Endothelial cell of umbilical vein (primary cell): ENCODE data around the gene MMS19. TPM values are rescaled to one million over a fixed set of nuclear protein-coding genes. Genes with fewer than 3 reads are reported as not detected.

ENCODE experiments used
- BruUV-seq: library from RNA; stranded (reverse); fragments of 400-500 nt; replicated peaks from 2 replicates; lab custom pipeline; 2021; lab: Mats Ljungman, UMichigan
- CTCF ChIA-PET: fragments of 300-600, 350-600 bp; sonication (Branson Sonifier 250); formaldehyde crosslinking; loops from one replicate; lab custom pipeline; 2021; ENCODE audit warnings: antibody characterized with exemption, inconsistent platforms; lab: Charles Lee
- POLR2A ChIA-PET: fragments of 300-600, 350-600 bp; sonication (Branson Sonifier 250); formaldehyde crosslinking; loops from one replicate; lab custom pipeline; 2021; ENCODE audit warnings: antibody characterized with exemption, inconsistent platforms; lab: Charles Lee
- DNase-seq: peaks from one replicate; pipeline ENCODE4 v3.0.0-alpha.2; 2011; ENCODE audit warnings: low read depth, low spot score
- FAIRE-seq: peaks from 2 replicates; lab custom pipeline; 2011; peaks lifted over from hg19 to GRCh38; lab: Jason Lieb, UNC
- H2AFZ ChIP-seq: 2 replicates; pipeline ENCODE4 v1.6.0; 2012; ENCODE audit warnings: low read depth, low read length, control low read depth, inconsistent platforms
- H3K27ac ChIP-seq: 2 replicates; pipeline ENCODE4 v1.5.1; 2011; ENCODE audit warnings: low read depth, mild to moderate bottlenecking, control low read depth, low read length, moderate library complexity; ENCODE audit not compliant: insufficient read depth
- H3K27me3 ChIP-seq, 2 experiments: 2 replicates each; pipeline versions ENCODE4 v1.6.0 to v1.6.1; 2011; ENCODE audit warnings: low read length in 2 of 2, mixed read lengths in 1 of 2; ENCODE audit not compliant: control insufficient read depth in 2 of 2, insufficient read depth in 2 of 2
- H3K36me3 ChIP-seq, 2 experiments: 2 replicates in 1 of 2; 3 replicates in 1 of 2; pipeline ENCODE4 v1.5.1; 2011; ENCODE audit warnings: low read length in 2 of 2, mild to moderate bottlenecking in 1 of 2, moderate library complexity in 1 of 2; ENCODE audit not compliant: control insufficient read depth in 2 of 2, insufficient read depth in 2 of 2; ENCODE audit errors: extremely low read depth in 1 of 2
- H3K4me1 ChIP-seq: 3 replicates; pipeline ENCODE4 v1.5.1; 2011; ENCODE audit warnings: mild to moderate bottlenecking, low read length; ENCODE audit not compliant: control insufficient read depth, insufficient read depth; ENCODE audit errors: extremely low read depth
- H3K4me2 ChIP-seq: 2 replicates; pipeline ENCODE4 v1.6.1; 2011; ENCODE audit warnings: low read length, control low read depth, mixed read lengths; ENCODE audit not compliant: insufficient read depth
- H3K4me3 ChIP-seq, 3 experiments: fragments of 200-600 bp in 1 of 3; sonication (generic), shearing (Covaris generic) in 1 of 3; replicated peaks in 1 of 3; 2 replicates each; pipeline ENCODE4 v1.5.1; 2011 to 2016; ENCODE audit warnings: control low read depth in 3 of 3, low read length in 3 of 3, mild to moderate bottlenecking in 2 of 3, inconsistent platforms in 1 of 3, low read depth in 1 of 3, moderate library complexity in 1 of 3; ENCODE audit not compliant: insufficient read depth in 1 of 3
- H3K79me2 ChIP-seq: 2 replicates; pipeline ENCODE4 v1.6.0; 2012; ENCODE audit warnings: low read length, inconsistent platforms; ENCODE audit not compliant: control insufficient read depth, insufficient read depth
- H3K9ac ChIP-seq: replicated peaks from 2 replicates; pipeline ENCODE3; 2011; ENCODE audit warnings: low read length, control low read depth; ENCODE audit not compliant: insufficient read depth; ENCODE audit errors: extremely low read depth
- H3K9me1 ChIP-seq: replicated peaks from 3 replicates; pipeline ENCODE4 v1.6.0; 2011; ENCODE audit warnings: mild to moderate bottlenecking, low read length; ENCODE audit not compliant: control insufficient read depth, insufficient read depth; ENCODE audit errors: extremely low read depth
- H3K9me3 ChIP-seq: replicated peaks from 2 replicates; pipeline ENCODE4 v1.5.1; 2012; ENCODE audit warnings: low read length, inconsistent platforms; ENCODE audit not compliant: control insufficient read depth, insufficient read depth
- H4K20me1 ChIP-seq: replicated peaks from 2 replicates; pipeline ENCODE3; 2011; ENCODE audit warnings: mild to moderate bottlenecking, low read length; ENCODE audit not compliant: control insufficient read depth, insufficient read depth; ENCODE audit errors: extremely low read depth
- EZH2 ChIP-seq: IDR thresholded peaks from 2 replicates; pipeline ENCODE4 v1.6.1; 2012; ENCODE audit warnings: borderline replicate concordance, low read depth, mild to moderate bottlenecking, moderate library complexity, low read length, inconsistent platforms; ENCODE audit not compliant: severe bottlenecking
- FOS ChIP-seq: IDR thresholded peaks from 2 replicates; pipeline ENCODE4 v1.6.1; 2011; ENCODE audit warnings: mild to moderate bottlenecking, low read length, moderate library complexity, borderline replicate concordance; ENCODE audit not compliant: insufficient read depth
- GATA2 ChIP-seq: IDR thresholded peaks from 2 replicates; pipeline ENCODE4 v1.7.0; 2011; ENCODE audit warnings: low read depth, mild to moderate bottlenecking, moderate library complexity, mixed read lengths, low read length; ENCODE audit not compliant: insufficient read length, insufficient read depth
- JUN ChIP-seq: IDR thresholded peaks from 2 replicates; pipeline ENCODE4 v1.6.1; 2011; ENCODE audit warnings: borderline replicate concordance, low read depth; ENCODE audit not compliant: insufficient read length, insufficient read depth
- MYC ChIP-seq: IDR thresholded peaks from one replicate; pipeline ENCODE4 v1.6.1; 2011; ENCODE audit warnings: mild to moderate bottlenecking, low read depth, low read length
- POLR2A ChIP-seq: IDR thresholded peaks from 2 replicates; pipeline ENCODE4 v1.6.1; 2012; ENCODE audit warnings: low read depth, mild to moderate bottlenecking, control low read depth, low read length
- POLR2AphosphoS5 ChIP-seq: IDR thresholded peaks from 2 replicates; pipeline ENCODE4 v1.6.1; 2012; ENCODE audit warnings: low read depth, mild to moderate bottlenecking, control low read depth, low read length, moderate library complexity; ENCODE audit not compliant: insufficient read depth
- dilution Hi-C: fragments of 300-500 bp; cut with MboI; formaldehyde crosslinking; loops from one replicate; pipeline ENCODE4 v1.15.0; 2019; ENCODE audit warnings: low sequenced_read_pairs; ENCODE audit not compliant: extremely low pct_ligation_motif_present
- intact Hi-C: fragments of 100-400 bp; cut with micrococcal nuclease; formaldehyde crosslinking; loops from one replicate; pipeline ENCODE4 v1.10.0; 2022
- polyA plus RNA-seq, 4 experiments: library from polyadenylated mRNA; depleted of rRNA in 3 of 4; stranded (reverse) in 3 of 4; unstranded in 1 of 4; fragments of >200 nt; gene quantifications; 2 replicates each; pipeline versions ENCODE4 v1.2.1 to v1.2.3, GENCODE V29; 2011 to 2012; ENCODE audit warnings: missing spikeins in 1 of 4
- total RNA-seq: library from RNA; stranded (reverse); gene quantifications from 2 replicates; pipeline ENCODE4 v1.2.3, GENCODE V29; 2021
- TF ChIP-seq, protein P1 (sequence below): IDR thresholded peaks from 2 replicates; pipeline ENCODE4 v1.6.1; 2011; ENCODE audit not compliant: insufficient read depth, insufficient read length
- TF ChIP-seq, protein P2 (sequence below), 2 donors: IDR thresholded peaks; 1 replicate in 1 of 2; 2 replicates in 1 of 2; pipeline ENCODE4 v1.5.1; 2011; ENCODE audit warnings: low read length in 2 of 2, mild to moderate bottlenecking in 2 of 2, moderate library complexity in 2 of 2, control low read depth in 1 of 2, inconsistent platforms in 1 of 2, low read depth in 1 of 2; ENCODE audit not compliant: insufficient read depth in 1 of 2; ENCODE audit errors: extremely low read depth in 1 of 2

The MMS19 gene
- total and polyA plus RNA-seq, 2 donors (not counting 3 experiments of a cell fraction or from before 2014, with no cell fraction given) = 95.2 to 123 TPM

DNA sequence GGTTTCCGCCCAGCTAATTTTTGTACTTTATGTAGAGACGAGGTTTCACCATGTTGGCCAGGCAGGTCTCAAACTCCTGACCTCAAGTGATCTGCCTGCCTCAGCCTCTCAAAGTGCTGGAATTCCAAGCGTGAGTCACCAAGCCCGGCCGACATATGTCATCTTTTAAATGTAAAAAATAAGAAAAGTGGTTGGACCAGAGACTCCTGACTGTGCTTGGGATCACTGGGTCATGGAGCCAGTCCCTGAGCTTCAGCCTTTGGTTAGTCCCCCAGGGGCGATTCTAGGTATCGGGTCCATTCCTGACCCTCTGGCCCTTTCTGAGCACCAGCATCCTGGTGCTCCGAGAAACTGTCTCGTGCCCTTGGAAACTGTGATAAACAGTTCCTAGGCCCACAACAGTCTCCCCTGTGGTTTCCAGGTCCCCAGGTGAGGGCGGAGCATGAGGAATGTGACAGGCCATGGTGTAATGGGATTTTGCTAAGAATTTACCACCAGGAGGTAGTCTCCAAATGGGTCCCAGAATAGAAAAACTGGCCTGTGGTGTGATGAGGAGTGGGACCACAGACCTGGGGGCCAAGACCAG lies 33.3 kb upstream of the MMS19 start:
- H3K9me1 ChIP-seq = no peaks in the 10 kb centered on the region
- H3K27me3 ChIP-seq = no peaks in the 10 kb centered on the region
- H3K9ac ChIP-seq = no peak overlapping the region
- no peak overlapping the region for H2AFZ ChIP-seq
- no TSS peak for BruUV-seq
- DNase-seq = no peak
- intact Hi-C loops = no loop called here
- CTCF ChIA-PET = no interaction called here
- no peak overlapping the region for H3K4me3 ChIP-seq
- POLR2A ChIA-PET = no interaction called here
- FAIRE-seq = no peak
- H3K36me3 ChIP-seq = peaks cover 0 to 2% of the 10 kb centered on the region in 2 experiments
- no peak overlapping the region for H3K27ac ChIP-seq
- no peaks in the 10 kb centered on the region for H4K20me1 ChIP-seq
- dilution Hi-C loops = no loop called here
- no peaks in the 10 kb centered on the region for H3K4me1 ChIP-seq
- no peak overlapping the region for H3K4me2 ChIP-seq
- TF ChIP-seq EZH2 (no peak), POLR2AphosphoS5 (no peak), GATA2 (no peak), JUN (no peak), FOS (no peak), POLR2A (no peak), MYC (no peak)
- TF ChIP-seq, protein P1, sequence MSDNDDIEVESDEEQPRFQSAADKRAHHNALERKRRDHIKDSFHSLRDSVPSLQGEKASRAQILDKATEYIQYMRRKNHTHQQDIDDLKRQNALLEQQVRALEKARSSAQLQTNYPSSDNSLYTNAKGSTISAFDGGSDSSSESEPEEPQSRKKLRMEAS = no peak
- TF ChIP-seq, protein P2, sequence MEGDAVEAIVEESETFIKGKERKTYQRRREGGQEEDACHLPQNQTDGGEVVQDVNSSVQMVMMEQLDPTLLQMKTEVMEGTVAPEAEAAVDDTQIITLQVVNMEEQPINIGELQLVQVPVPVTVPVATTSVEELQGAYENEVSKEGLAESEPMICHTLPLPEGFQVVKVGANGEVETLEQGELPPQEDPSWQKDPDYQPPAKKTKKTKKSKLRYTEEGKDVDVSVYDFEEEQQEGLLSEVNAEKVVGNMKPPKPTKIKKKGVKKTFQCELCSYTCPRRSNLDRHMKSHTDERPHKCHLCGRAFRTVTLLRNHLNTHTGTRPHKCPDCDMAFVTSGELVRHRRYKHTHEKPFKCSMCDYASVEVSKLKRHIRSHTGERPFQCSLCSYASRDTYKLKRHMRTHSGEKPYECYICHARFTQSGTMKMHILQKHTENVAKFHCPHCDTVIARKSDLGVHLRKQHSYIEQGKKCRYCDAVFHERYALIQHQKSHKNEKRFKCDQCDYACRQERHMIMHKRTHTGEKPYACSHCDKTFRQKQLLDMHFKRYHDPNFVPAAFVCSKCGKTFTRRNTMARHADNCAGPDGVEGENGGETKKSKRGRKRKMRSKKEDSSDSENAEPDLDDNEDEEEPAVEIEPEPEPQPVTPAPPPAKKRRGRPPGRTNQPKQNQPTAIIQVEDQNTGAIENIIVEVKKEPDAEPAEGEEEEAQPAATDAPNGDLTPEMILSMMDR (IDR thresholded peaks at IDR 0.05; ENCODE audit: extremely low read depth in 1 of 2, insufficient read depth in 1 of 2, low read depth in 1 of 2, low read length in 2 of 2) = no peak
- H3K79me2 ChIP-seq = peaks cover 2% of the 10 kb centered on the region
- no peaks in the 10 kb centered on the region for H3K9me3 ChIP-seq
